T-cell (primary cell): ENCODE measurements around the gene PLEKHA7. TPM values are rescaled to one million over a fixed set of nuclear protein-coding genes. Genes with fewer than 3 reads are reported as not detected.

Source experiments
- ATAC-seq, 4 experiments: fragments of 200-7000 bp in 3 of 4; fragments of 150-1000 bp in 1 of 4; cut with Tn5 transposase; replicated peaks in 1 of 4; 1 replicate in 3 of 4; 2 replicates in 1 of 4; pipeline ENCODE4 v1.10.0; 2021; ENCODE audit warnings: moderate library complexity in 3 of 4, mild to moderate bottlenecking in 2 of 4, moderate number of reproducible peaks in 1 of 4
- CTCF ChIA-PET, 2 donors: fragments of 300-600 bp; sonication (Branson Sonifier 250); formaldehyde crosslinking; loops; one replicate each; lab custom pipeline; 2022; ENCODE audit warnings: antibody characterized with exemption in 2 of 2; lab: Charles Lee
- POLR2A ChIA-PET, 2 donors: fragments of 300-600 bp; sonication (Branson Sonifier 250); formaldehyde crosslinking; loops; one replicate each; lab custom pipeline; 2022; ENCODE audit warnings: antibody characterized with exemption in 2 of 2; lab: Charles Lee
- DNase-seq, 35 experiments: peaks; one replicate each; pipeline versions ENCODE4 v3.0.0 to v3.0.0-alpha.2; 2013 to 2023
- H3K27ac ChIP-seq: one replicate; pipeline ENCODE4 v1.5.1; 2013; ENCODE audit warnings: low read length
- H3K27me3 ChIP-seq, 2 experiments: replicated peaks in 1 of 2; 1 replicate in 1 of 2; 2 replicates in 1 of 2; pipeline versions ENCODE4 v1.6.1 to v1.7.0; 2013; ENCODE audit warnings: low read length in 1 of 2, mixed read lengths in 1 of 2; ENCODE audit not compliant: control insufficient read depth in 2 of 2, insufficient read depth in 2 of 2; ENCODE audit errors: extremely low read depth in 1 of 2
- H3K36me3 ChIP-seq, 2 donors: 1 replicate in 1 of 2; 2 replicates in 1 of 2; pipeline versions ENCODE4 v1.6.1 to v1.7.0; 2013; ENCODE audit warnings: low read length in 1 of 2; ENCODE audit not compliant: control insufficient read depth in 2 of 2, insufficient read depth in 1 of 2; ENCODE audit errors: extremely low read depth in 1 of 2
- H3K4me1 ChIP-seq, 2 experiments: 1 replicate in 1 of 2; 2 replicates in 1 of 2; pipeline versions ENCODE4 v1.6.1 to v1.7.0; 2013; ENCODE audit warnings: low read length in 2 of 2, mixed read lengths in 1 of 2; ENCODE audit not compliant: insufficient read depth in 2 of 2, control insufficient read depth in 1 of 2; ENCODE audit errors: extremely low read depth in 1 of 2
- H3K4me3 ChIP-seq, 2 donors: 1 replicate in 1 of 2; 2 replicates in 1 of 2; pipeline versions ENCODE4 v1.5.1 to v1.7.0; 2013; ENCODE audit warnings: mild to moderate bottlenecking in 2 of 2, low read length in 1 of 2, moderate library complexity in 1 of 2; ENCODE audit not compliant: control insufficient read depth in 1 of 2; ENCODE audit errors: extremely low read depth in 1 of 2
- H3K9me3 ChIP-seq: 2 replicates; pipeline ENCODE4 v1.7.0; 2013
- H3K27ac Mint-ChIP-seq, 2 donors: one replicate each; pipeline ENCODE4 v1.8.0; 2020 to 2021; ENCODE audit warnings: mild to moderate bottlenecking in 2 of 2, mixed read lengths in 2 of 2
- H3K27me3 Mint-ChIP-seq, 2 donors: one replicate each; pipeline ENCODE4 v1.8.0; 2021 to 2022; ENCODE audit warnings: mixed read lengths in 2 of 2
- H3K36me3 Mint-ChIP-seq: one replicate; pipeline ENCODE4 v1.8.0; 2021; ENCODE audit warnings: mixed read lengths
- H3K4me1 Mint-ChIP-seq, 3 donors: one replicate each; pipeline ENCODE4 v1.8.0; 2020 to 2022; ENCODE audit warnings: mixed read lengths in 3 of 3, mild to moderate bottlenecking in 1 of 3
- H3K4me3 Mint-ChIP-seq, 3 donors: one replicate each; pipeline ENCODE4 v1.8.0; 2020 to 2022; ENCODE audit warnings: mild to moderate bottlenecking in 3 of 3, mixed read lengths in 3 of 3, moderate library complexity in 3 of 3
- H3K9me3 Mint-ChIP-seq, 3 donors: one replicate each; pipeline ENCODE4 v1.8.0; 2020 to 2022; ENCODE audit warnings: mixed read lengths in 3 of 3
- WGBS: methylation state at CpG from one replicate; pipeline ENCODE4 v1.1.5; 2013; ENCODE audit warnings: missing lambda C conversion rate; ENCODE audit not compliant: insufficient coverage; 5-methylcytosine and 5-hydroxymethylcytosine counted together
- total RNA-seq, 35 experiments: library from RNA in 6 of 35; stranded (reverse) in 6 of 35; fragments of 120-200 nt in 1 of 35; gene quantifications; one replicate each; pipeline versions ENCODE4 v1.2.1 to v1.2.4 and lab custom pipeline; 2013 to 2026

PLEKHA7 gene
- total RNA-seq, 5 donors from 2014 or later (not counting 1 experiment from before 2014, with no cell fraction given) = 4.8 to 8.8 (median 5.8) TPM

DNA sequence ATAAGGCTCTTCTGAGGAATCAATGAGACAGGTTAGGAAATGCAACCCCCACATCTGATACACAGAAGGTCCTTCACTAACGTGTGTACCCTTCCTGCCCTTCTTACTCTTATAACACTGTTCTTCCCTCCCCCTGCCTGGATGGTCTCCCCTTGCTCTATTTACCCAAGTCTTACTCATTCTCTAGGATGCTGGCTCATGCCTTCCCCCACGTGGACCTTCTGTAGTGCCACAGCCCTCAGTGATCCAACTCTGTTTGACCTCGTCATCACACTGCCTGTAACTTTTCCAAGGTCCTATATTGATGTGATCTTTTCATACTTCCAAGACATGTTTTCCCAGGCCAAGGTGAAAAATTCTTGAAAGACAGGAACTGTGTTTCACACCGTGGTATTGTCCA is 195.9 kb downstream of the PLEKHA7 start:
- H3K9me3 Mint-ChIP-seq = no peaks in the 10 kb centered on the region
- no peak overlapping the region for H3K4me3 ChIP-seq

DNA sequence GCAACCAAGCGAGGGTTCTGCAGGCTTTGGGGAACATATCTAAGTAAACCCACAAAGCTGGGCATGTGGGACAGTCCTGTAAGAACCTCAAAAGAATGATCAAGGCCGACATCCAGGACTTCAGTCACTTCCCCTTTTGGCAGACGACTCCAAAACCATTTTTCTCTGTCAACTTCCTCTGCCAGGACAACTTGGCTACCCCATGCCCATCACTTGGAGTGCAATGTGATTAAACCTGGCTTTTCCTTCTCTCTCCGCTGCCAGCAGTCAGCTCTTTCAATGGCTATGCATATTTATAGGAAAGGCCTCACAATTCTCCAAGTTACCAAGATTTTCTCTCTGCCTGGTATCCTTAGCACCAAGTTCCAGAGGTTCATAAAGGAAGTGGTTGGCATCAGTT is 196.9 kb downstream of the PLEKHA7 start:
- CTCF ChIA-PET = no interaction called here
- WGBS = 24% methylated on average over 2 of the region's 4 CpGs
- H3K27me3 ChIP-seq = peaks cover 0 to 3% of the 10 kb centered on the region in 2 experiments
- Mint-ChIP-seq H3K4me3 (no peak overlapping the region), H3K9me3 (no peaks in the 10 kb centered on the region), H3K36me3 (peaks cover 10% of the 10 kb centered on the region), H3K27ac (no peak overlapping the region), H3K4me1 (peaks cover 3 to 8% (median 6%) of the 10 kb centered on the region in 3 donors), H3K27me3 (no peaks in the 10 kb centered on the region)
- no peak for ATAC-seq
- no peak for DNase-seq
- POLR2A ChIA-PET = no interaction called here
- no peak overlapping the region for H3K4me3 ChIP-seq
- no peak overlapping the region for H3K27ac ChIP-seq
- peaks cover 0 to 3% of the 10 kb centered on the region in 2 experiments for H3K4me1 ChIP-seq
- H3K9me3 ChIP-seq = no peaks in the 10 kb centered on the region
- no peaks in the 10 kb centered on the region for H3K36me3 ChIP-seq

More for the DNA sequence above, 195.9 kb downstream of the PLEKHA7 start:
- ChIA-PET CTCF (no interaction called here), POLR2A (no interaction called here)
- Histone ChIP-seq H3K36me3 (no peaks in the 10 kb centered on the region), H3K27me3 (peaks cover 0 to 3% of the 10 kb centered on the region in 2 experiments), H3K9me3 (no peaks in the 10 kb centered on the region), H3K27ac (no peak overlapping the region), H3K4me1 (peaks cover 0 to 3% of the 10 kb centered on the region in 2 experiments)
- Mint-ChIP-seq H3K4me3 (no peak overlapping the region), H3K4me1 (peaks cover 3 to 8% (median 6%) of the 10 kb centered on the region in 3 donors), H3K36me3 (peaks cover 6% of the 10 kb centered on the region), H3K27ac (no peak overlapping the region), H3K27me3 (no peaks in the 10 kb centered on the region)
- no peak for ATAC-seq
- 80% methylated on average over 4 of the region's 4 CpGs for WGBS
- DNase-seq = no peak

DNA sequence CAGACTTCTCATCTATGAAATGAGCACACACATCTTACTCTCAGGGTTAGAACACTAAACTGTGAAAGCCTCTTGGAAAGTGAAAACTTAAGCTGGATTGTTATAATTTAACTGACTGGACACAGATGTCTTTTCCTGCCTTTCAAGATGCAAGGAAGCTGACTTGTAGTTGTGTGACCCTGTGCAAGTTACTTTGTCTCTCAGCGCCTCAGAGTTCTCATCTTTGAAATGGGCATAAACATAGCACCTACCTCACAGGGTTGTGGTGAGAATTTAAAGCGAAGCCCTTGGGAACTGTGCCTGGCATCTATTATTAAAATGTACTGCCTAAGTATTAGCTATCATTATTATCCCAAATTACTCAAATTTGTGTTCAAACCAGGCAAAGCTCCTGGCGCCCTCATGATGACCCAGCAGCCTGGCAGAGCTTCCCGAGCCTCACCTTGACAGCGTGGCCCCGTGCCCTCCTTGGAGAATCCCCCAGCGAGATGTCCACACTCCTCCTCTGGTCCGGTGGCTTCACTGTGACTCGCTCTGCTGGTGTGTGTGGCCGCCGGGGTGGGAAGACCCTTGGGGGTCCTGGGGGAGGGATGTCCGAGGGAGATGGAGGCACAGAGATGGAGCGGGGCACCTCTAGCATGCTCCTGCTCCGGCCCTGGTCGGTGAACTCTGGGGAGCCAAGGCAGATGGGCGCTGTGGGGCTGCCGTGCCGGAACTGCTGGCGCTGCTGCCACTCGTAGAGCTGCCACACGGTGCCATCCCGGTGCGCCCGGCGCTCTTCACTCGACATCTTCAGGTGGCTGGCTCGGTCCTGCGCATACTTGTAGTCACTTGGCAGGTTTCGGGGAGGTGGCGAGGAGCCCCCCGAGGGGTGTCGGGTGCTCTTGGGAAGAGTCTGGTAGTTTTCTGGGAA is 197.6 kb downstream of the PLEKHA7 start:
- no peaks in the 10 kb centered on the region for H3K9me3 ChIP-seq
- H3K4me3 Mint-ChIP-seq = no peak overlapping the region
- no peak overlapping the region for H3K27ac ChIP-seq
- no peaks in the 10 kb centered on the region for H3K9me3 Mint-ChIP-seq
- ATAC-seq (no peak), DNase-seq (no peak)
- no peaks in the 10 kb centered on the region for H3K36me3 ChIP-seq
- 96% methylated on average over 25 of the region's 32 CpGs for WGBS
- H3K4me3 ChIP-seq = no peak overlapping the region
- peaks cover 0 to 3% of the 10 kb centered on the region in 2 experiments for H3K4me1 ChIP-seq
- ChIA-PET POLR2A (no interaction called here), CTCF (interaction anchor here in 1 of 2 donors (0.5 kb wide), 1 partner anchor 29 kb away, joined by 6 read pairs; no protein-coding TSS in a partner anchor)
- H3K27ac Mint-ChIP-seq = no peak overlapping the region
- peaks cover 3 to 8% (median 6%) of the 10 kb centered on the region in 3 donors for H3K4me1 Mint-ChIP-seq
- H3K36me3 Mint-ChIP-seq = peaks cover 10% of the 10 kb centered on the region
- peaks cover 0 to 3% of the 10 kb centered on the region in 2 experiments for H3K27me3 ChIP-seq
- H3K27me3 Mint-ChIP-seq = no peaks in the 10 kb centered on the region

DNA sequence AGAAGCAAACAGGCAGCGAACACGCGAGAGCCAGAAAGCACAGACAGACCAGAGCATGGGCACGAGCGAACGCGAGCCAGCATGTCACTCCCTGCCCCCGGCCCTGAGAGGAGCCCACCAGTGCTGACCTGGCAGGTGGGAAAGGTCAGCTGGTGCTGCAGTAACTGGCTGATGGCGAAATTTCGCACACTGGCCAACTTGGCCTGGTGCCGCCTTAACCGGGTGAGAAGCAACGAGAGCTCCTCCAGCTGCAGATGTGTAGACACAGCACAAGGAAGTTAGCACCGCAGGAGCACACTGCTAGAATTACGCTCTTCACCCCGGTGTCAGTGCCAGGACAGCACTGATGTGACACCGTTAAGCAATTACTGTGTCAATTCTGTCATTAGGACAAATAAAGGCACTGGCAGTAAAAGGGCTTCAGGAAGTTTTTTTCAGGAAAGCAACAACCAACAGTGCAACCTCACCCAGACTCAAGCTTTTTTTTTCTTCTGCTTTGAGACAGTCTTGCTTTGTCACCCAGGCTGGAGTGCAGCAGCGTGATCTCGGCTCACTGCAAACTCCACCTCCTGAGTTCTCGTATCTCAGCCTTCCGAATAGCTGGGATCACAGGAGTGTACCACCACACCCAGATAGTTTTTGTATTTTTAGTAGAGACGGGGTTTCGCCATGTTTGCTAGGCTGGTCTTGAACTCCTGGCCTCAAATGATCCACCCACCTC is 199.0 kb downstream of the PLEKHA7 start:
- DNase-seq (no peak), ATAC-seq (no peak)
- H3K4me1 Mint-ChIP-seq = peaks cover 0 to 1% (median 1%) of the 10 kb centered on the region in 3 donors
- H3K9me3 Mint-ChIP-seq = no peaks in the 10 kb centered on the region
- no peak overlapping the region for H3K27ac ChIP-seq
- H3K4me1 ChIP-seq = no peaks in the 10 kb centered on the region
- no peaks in the 10 kb centered on the region for H3K27me3 ChIP-seq
- ChIA-PET POLR2A (no interaction called here), CTCF (no interaction called here)
- no peaks in the 10 kb centered on the region for H3K36me3 ChIP-seq
- H3K9me3 ChIP-seq = no peaks in the 10 kb centered on the region
- no peaks in the 10 kb centered on the region for H3K27me3 Mint-ChIP-seq
- peaks cover 10% of the 10 kb centered on the region for H3K36me3 Mint-ChIP-seq
- 80% methylated on average over 18 of the region's 23 CpGs for WGBS
- no peak overlapping the region for H3K4me3 Mint-ChIP-seq
- no peak overlapping the region for H3K4me3 ChIP-seq
- H3K27ac Mint-ChIP-seq = no peak overlapping the region

- POLR2A ChIA-PET = no interaction called here
These were observed 199.7 kb downstream of the PLEKHA7 start for GRCh38 chr11:16814410-16815046.

GRCh38 chr11:16813126-16813525 is 201.1 kb downstream of the PLEKHA7 start:
- Mint-ChIP-seq H3K4me1 (no peaks in the 10 kb centered on the region), H3K27me3 (no peaks in the 10 kb centered on the region), H3K9me3 (no peaks in the 10 kb centered on the region), H3K27ac (no peak overlapping the region), H3K4me3 (no peak overlapping the region), H3K36me3 (peaks cover 10% of the 10 kb centered on the region)
- Histone ChIP-seq H3K27me3 (no peaks in the 10 kb centered on the region), H3K4me1 (no peaks in the 10 kb centered on the region), H3K27ac (no peak overlapping the region), H3K9me3 (no peaks in the 10 kb centered on the region), H3K4me3 (no peak overlapping the region), H3K36me3 (no peaks in the 10 kb centered on the region)
- ChIA-PET CTCF (no interaction called here), POLR2A (no interaction called here)
- 45% methylated on average over 4 of the region's 5 CpGs for WGBS
- ATAC-seq = no peak
- no peak for DNase-seq

More at GRCh38 chr11:16814410-16815046, 199.7 kb downstream of the PLEKHA7 start:
- peaks cover 10% of the 10 kb centered on the region for H3K36me3 Mint-ChIP-seq
- no peak overlapping the region for H3K4me3 ChIP-seq
- no peaks in the 10 kb centered on the region for H3K27me3 Mint-ChIP-seq
- H3K4me1 ChIP-seq = no peaks in the 10 kb centered on the region
- no peak overlapping the region for H3K27ac Mint-ChIP-seq
- 66% methylated on average over 4 of the region's 7 CpGs for WGBS
- no peaks in the 10 kb centered on the region for H3K9me3 ChIP-seq
- H3K27me3 ChIP-seq = no peaks in the 10 kb centered on the region
- DNase-seq = no peak
- no peak for ATAC-seq
- H3K27ac ChIP-seq = no peak overlapping the region
- no peaks in the 10 kb centered on the region for H3K4me1 Mint-ChIP-seq
- no peaks in the 10 kb centered on the region for H3K36me3 ChIP-seq
- CTCF ChIA-PET = no interaction called here
- H3K4me3 Mint-ChIP-seq = no peak overlapping the region
- H3K9me3 Mint-ChIP-seq = no peaks in the 10 kb centered on the region
